Measurements from ENCODE around the gene NADK2.
A peak's percentile ranks its signal among the peaks of the same experiment; 100 is the strongest.
"Not testable (repeated sequence)": the region's sequence is repeated elsewhere in the genome, so short reads cannot be mapped to it uniquely, and the experiment has no call there.

Gene NADK2, protein sequence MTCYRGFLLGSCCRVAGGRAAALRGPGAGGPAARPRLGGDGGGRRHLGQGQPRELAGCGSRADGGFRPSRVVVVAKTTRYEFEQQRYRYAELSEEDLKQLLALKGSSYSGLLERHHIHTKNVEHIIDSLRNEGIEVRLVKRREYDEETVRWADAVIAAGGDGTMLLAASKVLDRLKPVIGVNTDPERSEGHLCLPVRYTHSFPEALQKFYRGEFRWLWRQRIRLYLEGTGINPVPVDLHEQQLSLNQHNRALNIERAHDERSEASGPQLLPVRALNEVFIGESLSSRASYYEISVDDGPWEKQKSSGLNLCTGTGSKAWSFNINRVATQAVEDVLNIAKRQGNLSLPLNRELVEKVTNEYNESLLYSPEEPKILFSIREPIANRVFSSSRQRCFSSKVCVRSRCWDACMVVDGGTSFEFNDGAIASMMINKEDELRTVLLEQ

DNA sequence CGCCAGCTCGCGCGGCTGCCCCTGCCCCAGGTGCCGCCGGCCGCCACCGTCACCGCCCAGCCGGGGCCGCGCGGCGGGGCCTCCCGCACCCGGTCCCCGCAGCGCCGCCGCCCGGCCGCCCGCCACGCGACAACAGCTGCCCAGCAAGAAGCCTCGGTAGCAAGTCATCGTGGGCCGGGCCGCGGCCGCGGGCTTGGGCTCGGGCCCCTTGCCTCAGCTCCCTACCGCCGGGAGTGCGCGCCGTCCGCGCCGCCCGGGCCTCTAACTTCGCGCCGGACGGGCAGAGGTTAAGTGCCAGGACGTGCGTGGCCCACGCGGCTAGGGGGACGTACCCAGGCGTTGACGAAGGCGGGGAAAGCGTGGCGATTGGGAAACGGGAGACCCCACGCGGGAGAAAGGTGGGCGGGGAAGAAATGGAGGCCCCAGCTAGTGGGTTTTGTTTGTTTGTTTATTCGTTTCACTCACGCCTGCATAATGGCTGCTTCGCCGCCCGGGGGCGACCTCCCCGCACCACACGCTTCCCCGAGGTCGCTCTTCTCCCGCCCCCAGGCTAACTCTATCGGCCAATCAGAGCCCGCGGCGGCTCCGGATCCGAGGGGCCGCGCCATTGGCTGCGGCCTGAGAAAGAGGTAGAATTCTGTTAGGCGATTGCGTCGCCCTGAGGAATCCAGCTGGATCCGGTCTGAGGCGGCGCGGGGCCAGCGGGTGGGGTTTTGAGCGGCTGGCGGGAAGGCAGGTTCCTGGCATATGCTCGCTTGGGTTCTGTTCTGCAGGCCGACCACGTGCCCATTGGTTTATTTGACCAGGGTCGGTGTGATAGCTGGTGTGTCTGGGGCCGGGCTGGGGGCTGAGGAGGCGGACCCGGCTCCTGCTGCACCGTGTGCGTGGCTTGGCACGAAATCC is at the start of gene NADK2:
NADK2 (minus strand) TSS at position 295 of the 903 bp plus-strand sequence; CDS start at position 168, 127 bp downstream.
- DNase-seq, result peak; percentile 99

DNA sequence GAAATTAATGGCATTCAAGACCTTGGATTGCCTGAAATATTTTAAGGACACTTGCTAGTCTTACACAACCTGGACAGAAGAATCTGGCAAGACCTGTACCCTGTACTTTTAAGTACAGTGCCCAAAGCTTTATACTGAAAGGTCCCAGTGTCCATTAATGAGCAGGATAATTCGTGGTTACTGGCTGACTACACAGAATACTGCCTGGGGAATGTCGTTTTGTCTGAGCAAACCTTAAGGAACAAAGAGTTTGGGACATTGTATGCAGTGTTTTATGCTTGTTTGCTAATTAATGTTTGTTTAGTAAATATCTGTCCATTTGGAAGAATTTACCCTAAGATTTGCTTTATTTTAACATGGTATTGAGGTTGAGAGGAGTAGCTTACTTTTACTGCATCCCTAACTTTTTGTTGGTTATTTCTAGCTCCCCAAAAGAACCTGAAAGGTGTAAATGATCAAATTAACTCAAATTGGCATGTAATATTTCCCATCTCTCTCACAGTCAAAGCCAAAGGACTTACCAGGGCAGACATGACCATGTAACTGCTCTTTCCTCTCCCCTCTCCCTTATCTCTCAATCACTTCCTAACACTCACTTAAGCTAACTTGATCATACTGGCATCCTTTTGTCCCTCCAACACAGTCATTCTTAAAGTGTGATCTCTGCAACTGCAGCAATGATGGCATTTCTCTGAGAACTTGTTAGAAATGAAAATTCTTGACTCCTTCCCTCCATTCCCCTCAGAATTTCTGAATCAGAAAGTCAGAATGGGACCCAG is 44.3 kb upstream of the NADK2 start:
- no peak for DNase-seq

DNA sequence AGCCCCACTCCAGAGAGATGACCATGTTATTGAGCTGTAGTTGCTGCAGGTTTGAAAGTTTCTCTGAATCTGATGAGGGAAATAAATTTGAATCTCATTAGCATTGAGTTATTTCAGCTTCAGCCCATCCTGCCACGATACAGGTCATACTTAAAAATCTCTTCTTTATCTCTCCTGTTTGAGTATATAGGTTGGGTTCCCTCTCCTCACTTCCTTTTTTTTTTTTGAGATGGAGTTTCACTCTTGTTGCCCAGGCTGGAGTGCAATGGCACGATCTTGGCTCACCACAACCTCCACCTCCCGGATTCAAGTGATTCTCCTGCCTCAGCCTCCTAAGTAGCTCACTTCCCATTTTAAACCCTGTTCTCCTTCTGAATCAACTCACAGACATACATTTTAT is 42.0 kb upstream of the NADK2 start:
- DNase-seq, result not testable (repeated sequence)

DNA sequence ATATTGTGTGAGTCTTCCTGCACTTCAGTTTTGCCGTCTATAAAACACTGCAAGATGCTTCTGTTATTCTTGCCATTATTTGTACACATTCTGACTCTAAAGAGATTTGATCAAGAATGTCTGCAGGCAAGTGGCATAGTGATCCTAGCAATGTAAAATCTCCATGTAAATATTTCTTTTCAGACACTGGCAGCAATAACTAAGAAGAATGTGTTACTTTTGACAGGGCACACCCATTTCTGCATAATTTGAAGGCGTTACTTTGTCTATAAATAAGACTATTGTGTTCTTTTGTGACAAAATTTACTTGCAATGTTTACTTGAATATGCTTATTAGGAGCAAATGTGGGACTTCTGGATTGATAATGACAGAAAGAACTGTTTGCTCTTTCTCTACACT is 39.9 kb upstream of the NADK2 start:
- no peak for DNase-seq

DNA sequence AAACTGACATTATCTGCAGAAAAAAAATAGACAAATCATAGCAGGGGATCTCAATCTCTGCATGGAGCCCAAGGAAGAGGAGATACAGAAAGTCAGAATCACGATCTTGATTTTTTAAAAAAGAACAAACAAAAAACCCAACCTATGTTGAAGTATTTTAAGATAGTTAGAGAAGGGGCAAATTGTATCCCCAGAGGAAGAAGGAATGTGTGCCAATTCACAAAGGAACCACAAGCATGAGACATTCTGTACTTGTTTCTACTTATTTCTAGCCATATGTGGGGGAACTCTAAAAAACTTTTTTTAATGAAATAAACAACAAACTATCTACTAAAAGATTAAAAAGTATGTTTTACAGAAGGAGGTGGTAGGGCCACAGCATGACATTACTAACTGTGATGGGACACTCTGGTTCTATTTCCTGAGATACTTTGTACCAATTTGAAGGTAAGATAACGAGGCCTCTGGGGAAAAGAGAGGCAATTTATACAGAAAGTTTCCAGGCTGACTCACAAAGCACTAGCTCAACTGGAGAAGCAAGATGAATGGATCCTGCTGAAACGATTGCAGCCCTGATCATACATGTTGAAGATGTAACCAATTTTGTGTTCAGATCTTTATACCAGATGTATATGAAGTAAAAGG is 37.5 kb upstream of the NADK2 start:
- DNase-seq, result no peak

DNA sequence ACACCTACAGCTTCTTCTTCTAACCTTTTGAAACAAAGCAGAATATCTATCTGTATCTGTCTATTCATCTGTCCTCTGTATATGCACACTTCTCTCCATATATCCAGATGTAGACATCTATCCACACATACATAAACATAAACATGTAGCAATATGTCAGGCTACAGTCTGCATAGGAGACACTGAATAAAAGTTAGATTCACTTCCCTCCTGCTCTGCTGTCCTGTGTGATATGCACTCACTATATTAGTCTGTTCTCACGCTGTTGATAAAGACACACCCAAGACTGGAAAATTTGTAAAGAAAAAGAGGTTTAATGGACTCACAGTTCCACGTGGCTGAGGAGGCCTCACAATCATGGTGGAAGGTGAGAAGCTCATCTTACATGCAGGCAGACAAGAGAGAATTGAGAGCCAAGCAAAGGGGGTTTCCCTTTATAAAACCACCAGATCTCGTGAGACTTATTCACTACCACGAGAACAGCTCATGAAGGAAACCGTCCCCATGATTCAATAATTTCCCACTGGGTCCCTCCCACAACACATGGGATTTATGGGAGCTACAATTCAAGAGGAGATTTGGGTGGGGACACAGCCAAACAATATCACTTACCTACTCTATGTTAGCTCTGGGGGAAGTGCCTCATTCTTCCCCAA is 35.9 kb upstream of the NADK2 start:
- DNase-seq, result no peak

DNA sequence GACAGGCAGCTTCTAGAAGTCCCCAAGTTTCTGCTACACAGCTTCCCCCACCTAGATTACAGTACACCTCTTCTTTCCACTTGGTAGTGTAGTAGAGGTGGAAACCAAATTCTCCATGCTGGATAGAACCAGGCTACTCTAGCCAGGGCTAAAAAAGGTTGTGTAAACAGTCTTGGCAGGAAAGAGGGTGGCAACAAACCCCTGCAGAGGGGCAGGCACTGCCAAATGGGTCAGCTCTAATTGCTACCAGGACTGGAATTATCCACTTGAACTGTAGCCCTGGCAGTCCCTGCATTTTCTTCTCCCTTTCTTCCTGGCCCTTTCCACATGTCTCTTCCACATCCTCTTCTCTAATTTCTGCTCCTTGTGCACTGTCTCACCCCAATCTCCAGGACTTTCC is 35.1 kb upstream of the NADK2 start:
- no peak for DNase-seq

DNA sequence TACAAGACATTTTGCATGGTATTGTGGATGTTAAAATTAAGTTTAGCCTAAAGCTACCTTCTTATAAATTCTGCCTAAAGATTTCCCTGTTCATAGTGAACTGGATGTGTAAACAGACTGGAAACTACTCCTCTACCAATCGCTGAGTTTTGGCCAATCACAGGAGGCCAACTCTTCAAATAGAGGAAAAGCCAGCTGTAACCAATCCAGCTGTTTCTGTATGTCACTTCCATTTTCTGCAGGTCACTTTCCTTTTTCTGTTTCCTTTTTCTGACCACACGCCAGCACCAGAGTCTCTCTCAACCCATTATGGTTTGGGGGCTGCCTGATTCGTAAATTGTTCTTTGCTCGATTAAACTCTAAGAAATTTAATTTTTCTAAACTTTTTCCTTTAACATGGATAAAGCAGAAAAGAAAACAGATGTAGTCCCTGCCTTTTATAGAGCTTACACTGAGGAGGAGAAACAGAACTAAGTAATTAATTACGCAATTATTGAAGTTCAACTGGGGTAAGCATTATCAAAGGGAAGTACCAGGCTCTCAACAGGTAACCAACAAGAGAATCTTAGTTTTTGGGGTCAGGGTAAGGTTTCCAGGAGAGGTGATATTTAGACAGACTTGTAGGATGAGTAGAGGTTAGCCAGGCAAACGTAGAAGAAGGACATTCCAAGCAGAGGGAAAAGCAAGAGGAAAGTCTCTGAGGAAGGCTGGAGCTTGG is 32.2 kb upstream of the NADK2 start:
- DNase-seq, result no peak

DNA sequence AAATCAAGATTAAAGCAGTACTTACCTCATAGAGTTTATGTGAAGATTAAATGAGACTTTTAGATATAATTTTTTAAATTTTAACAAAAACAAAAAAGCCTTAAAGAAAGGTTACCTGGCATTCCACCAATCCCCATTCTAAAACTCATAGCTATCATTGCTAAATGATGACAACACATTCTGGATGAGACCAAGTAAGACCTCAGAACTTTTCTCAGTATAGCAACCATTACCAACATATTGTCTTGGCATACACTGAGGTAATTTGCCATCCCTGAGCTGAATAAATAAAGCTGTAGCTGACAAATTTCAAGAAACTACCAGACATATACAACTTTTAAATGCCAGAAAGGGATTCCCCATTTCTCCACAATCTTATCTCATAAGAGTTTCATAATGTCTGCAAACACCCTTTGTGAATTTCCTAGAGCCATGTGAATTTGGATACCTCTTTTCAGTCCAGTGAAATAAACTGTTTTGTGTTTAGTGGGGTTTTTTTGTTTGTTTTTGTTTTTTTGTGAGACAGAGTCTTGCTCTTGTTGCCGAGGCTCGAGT is 30.5 kb upstream of the NADK2 start:
- DNase-seq, result no peak

DNA sequence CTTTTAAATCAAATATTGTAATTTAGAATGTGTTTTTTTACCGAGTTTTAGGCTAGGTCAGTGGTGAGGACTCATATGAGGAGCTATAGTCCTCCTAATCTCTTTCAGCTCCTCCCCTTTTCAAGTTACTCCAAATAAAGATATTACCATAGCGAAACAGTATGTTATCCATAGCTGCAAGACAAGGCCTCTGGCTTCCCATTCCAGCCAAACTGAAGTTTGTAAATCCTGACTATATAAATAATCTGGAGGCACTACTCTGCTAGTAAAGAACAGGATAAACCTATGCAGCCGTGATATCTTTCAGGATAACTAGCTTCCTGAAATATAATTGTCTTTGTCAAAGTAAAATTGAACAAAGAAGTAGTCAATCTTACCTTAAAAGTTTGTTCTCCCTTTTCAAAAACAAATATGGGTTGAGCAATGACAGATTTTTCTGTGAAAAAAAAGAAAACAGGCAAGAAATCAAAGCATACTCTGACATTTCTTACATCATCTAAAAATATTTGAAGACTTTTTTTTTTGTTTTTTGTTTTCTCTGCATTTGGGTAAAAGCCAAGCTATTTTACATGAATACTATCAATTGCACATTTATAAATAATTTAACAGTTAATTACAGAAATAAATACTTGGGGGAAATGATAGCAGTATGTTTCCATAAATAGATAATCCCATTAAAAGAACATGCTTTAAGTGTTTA is 29.3 kb upstream of the NADK2 start:
- no peak for DNase-seq

DNA sequence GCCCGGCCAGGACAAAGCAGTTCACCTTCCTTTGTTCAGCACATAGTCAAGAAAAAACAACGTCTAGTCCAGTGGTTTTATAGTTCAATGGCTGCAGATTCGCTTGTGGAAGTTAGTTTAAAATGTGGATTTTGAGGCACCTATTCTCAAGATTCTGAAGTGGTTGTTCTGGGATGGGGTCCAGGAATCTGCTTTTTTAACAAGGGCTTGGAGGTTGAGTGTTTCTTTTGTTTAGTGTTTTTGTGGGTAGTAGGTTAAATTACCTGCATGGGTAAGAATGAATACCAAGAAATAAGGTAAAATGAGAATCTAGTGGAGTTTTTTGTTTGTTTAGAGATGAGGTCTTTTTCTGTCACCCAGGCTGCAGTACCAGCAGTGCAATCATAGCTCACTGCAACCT is 28.4 kb upstream of the NADK2 start:
- no peak for DNase-seq

DNA sequence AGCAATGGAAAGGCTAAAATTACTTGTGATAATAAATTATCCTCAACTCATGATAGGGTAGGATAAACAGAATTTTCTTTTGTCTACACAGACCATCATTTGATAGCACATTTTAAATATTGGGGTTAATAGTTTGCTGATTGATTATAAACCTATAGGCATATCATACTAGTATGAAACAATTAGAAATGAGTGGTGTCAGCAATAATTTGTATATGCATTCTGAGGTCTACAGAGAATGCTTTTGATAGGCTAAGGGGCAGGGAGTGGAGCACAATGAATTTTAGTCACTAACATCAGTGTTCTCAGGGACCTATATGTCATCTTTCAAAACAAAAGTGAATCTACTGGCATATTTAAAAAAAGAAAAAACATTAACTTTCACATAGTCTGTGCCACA is 27.8 kb upstream of the NADK2 start:
- no peak for DNase-seq

DNA sequence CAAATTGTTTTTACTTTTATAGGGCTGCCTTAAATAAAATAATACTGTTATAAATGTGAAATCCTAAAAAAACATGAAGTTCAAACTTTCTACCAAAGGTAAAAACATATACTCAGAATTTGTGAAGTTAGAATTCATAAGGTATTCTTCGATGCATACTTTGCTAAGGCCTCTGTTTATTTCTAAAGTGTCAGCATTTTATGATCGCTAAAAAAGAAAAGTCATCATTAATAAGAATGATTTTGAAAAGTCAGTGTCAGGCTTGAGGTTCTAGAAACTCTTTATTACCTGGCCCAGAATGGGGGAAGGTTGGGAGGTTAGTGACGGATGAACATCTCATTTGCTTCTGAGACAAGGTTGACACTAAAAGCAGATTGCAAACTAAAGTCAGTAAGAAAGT is 26.2 kb upstream of the NADK2 start:
- DNase-seq, result no peak

DNA sequence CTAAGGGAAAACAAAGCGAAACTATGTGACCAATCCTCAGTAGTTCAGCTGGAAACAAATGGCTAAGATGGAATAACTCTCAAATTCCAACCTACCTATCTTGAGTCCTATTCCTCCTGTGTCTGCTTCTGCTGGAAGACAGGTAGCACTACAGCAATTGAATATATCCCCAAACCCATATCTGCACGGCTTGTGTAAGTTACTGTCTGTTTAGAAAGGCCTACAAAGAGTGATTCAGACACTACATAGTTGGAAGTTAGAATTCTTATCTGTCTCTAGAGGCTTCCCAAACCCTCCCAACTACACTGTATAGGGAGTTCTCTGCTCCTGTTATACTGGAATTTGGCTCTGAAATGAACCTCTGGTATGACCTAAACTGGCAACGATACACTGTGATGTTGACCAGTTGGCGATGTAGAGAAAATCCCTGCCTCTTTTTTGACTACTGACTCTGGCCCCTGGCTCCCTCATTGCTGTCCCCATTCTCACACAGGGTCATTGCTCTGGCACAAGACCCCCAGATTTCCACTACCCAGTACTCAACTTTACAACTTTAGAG is 22.6 kb upstream of the NADK2 start:
- DNase-seq, result no peak

DNA sequence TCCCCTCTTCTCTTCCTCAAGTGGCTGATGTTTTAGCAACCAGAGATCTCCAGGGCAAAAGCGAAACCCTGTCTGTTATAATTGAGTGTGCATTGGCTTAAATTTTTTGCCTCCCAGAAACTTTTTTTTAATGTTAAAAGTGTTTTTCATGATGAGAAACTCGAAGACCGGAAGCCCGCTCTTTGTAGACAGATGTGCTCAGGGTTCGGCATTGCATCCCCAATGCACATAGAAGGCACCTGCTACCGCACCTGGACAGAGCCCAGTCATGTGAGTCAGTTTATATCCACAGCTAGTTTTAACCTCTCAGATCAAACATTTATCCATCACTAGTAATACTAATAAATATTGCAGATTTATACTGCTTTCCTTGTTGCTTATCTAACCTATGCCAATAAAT is 19.5 kb upstream of the NADK2 start:
- no peak for DNase-seq

DNA sequence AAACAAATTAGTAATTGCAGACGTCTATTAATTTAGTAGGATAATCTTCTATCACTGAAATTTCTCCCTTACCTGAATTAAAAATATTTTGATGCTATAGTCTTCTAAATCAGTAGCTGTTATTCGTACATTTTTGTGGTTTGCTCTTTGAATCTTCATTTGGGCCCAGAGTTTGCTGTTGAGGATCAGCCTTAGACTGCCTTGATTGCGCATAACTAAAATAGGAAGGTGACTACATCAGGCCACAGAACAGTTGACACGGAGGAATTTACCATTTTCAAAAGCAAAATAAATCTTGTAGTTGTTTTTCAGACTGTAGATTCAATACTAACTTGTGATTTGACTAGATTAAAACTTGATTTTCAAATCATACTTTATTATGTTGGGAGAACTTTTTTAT is 11.8 kb upstream of the NADK2 start:
- no peak for DNase-seq

DNA sequence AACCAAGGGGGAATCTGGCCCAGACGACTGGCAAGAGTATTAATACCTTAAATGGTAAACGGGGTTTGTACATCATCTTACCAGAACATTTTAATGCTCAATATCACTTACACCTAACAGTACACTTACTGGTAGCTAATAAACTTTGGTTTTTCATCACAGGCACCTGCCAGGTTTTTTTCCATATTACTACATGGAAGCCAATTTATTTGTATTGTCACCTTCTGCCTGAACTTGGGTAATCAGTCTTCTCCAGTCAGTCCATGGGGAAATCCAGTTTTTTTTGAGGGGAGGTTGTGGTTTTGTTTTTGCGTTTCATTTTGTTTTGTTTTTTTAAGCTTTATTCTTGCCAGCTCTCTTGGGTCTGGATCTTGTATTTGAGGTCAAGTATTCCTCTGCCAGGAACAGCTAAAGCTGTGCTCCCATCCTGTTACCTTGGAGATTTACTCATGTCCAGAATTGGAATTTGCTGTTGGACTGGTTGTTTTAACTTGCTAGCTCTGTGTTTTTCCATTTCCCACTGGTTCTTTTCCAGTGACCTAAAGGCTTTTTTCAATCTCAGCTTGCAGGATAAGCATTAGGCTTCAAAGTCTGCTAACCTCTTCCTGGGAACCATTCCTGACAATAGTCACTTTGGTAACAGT is 11.1 kb upstream of the NADK2 start:
- no peak for DNase-seq

DNA sequence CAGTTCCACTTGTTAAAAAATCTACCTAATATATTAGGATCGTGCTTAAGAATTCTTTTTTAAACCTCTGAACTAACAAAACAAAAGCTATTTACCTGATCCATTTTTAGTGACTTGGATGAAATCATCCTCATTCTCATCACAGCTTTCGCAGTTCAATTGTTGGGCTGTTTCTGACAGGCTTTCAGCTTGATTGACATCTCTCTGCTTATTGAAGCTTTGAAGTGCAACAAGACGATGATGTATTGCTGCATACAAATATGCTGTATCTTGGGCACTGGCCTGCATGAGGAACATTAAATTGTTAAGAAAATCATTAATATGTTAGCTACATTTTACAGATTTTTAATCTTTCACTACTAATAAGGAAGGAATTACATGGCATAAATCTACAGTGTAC is 9.5 kb upstream of the NADK2 start:
- no peak for DNase-seq

DNA sequence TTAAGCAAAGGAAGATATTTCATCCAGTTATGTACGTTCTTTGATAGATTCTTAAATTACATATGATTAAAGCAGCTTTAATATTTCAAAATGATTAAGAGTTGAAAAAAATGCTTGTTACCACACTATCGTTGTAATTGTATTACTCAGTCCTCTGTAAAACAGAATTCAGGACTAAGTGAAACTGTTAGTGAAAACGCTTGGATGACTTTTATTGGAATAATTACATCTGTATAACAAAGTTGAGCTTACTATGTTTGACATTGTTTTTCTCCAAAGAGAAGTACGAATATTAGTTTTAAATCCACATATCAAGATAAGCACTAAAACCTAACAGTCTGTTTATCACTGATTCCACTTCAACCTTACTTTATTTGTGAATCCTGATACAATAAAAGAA is 8.7 kb upstream of the NADK2 start:
- no peak for DNase-seq
